Activated effector memory CD4-positive, alpha-beta T cell treated with anti-CD3 and anti-CD28 coated beads, Interleukin-2, amount 50 U/mL, for 16 hours (primary cell): Measurements from ENCODE around the gene COL4A2.

Source experiments
- DNase-seq: peaks from one replicate; pipeline ENCODE4 v3.0.0-alpha.2; 2020

Gene COL4A2

DNA sequence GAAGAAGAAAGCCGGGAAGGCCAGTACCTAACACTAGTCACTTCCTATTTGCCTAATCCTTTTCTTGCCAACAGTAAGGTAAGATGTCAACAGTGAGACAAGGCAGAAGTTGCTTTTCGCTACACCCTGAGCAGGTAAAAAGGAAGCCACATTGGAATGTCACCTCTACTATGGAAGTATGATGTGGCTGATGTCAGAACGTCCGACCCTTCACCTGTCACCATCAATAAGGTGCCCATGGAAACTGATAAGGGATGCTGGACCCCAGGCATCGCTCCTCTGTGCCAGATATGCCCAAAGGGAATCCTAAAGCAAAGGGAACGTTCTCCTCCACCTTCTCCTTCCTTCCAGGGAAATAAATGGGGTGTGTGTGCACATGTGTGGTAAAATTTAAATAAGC lies 34.4 kb upstream of the COL4A2 start:
- DNase-seq: no peak

DNA sequence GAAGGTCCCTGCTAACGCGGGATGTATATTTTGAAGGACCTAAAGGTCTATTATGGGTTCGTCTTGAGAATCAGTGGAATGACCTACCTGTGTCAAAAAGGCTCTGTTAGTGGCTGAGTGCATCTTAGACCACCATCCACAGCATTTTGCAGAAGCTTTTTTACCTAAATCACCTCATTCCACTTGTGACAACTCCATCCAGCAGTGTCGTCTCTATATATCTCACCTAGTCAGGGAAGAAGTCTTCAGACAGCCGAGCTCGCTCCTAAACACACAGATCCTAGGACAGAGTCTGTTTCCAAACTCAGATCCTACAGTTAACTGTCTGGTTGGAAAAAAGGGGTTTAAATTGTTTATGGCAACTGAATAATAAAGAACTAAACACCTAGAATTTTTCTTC lies 33.8 kb upstream of the COL4A2 start:
- DNase-seq: no peak

DNA sequence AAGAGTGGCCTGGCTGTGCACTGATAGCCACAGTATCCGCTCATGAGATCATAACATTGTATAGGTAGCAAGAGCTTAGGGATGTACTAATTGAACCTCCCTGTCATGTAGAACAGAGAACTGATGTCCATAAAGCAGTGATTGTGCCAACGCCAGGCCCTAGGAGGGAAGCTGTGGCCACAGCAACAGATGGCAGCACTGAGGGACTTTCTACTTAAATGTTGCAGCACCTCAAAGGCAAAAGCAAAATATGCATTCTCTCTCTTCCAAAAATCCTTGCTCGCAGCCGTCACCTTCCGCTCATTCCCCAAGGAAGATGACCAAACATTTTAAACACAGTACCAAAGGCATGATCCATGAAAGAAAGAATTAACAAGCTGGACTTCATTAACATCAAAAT lies 32.4 kb upstream of the COL4A2 start:
- DNase-seq: no peak

DNA sequence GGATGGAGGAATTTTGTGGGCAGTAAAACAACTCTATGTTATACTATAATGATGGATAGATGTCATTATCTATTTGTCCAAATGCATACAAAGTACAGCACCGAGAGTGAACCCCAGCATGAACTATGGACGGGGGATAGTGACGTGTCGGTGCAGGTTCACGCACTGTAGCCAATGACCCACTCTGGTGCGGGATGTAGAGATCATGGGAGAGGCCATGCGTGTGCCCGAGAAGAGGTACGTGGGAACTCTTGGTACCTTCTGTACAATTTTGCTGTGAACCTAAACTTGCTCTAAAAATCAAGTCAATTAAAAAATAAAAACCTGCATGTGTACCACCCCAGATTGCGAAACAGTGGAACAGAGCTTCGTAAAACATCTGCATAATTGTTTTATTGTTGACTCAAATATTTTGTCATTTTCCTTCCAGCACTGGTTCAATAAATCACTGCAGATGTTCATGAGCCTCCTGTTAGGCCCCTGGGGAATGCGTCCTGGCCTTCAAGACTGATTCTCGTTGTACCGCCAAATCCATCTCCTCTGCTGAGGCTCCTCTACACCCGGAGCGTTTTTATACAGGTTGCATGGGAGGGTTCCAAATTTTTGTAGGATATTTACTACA lies 31.0 kb upstream of the COL4A2 start:
- no peak for DNase-seq

DNA sequence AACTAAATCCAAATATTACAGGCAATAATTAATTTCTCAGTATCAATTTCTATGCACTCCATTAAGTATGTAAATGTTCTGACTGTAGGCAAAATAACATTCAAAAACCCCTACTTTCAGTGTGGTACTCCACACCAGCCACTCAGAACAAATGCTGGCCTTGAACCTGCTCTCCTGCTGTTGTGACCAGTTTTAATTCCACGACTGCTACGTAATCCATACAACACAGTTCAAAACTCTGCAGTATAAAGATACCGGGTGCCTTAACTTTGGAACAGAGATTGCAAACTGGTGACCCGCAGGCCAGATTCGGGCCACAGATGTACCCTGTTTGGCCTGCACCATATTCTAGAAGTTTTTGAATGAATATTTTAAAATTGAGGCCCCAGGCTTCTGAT lies 30.5 kb upstream of the COL4A2 start:
- no peak for DNase-seq

DNA sequence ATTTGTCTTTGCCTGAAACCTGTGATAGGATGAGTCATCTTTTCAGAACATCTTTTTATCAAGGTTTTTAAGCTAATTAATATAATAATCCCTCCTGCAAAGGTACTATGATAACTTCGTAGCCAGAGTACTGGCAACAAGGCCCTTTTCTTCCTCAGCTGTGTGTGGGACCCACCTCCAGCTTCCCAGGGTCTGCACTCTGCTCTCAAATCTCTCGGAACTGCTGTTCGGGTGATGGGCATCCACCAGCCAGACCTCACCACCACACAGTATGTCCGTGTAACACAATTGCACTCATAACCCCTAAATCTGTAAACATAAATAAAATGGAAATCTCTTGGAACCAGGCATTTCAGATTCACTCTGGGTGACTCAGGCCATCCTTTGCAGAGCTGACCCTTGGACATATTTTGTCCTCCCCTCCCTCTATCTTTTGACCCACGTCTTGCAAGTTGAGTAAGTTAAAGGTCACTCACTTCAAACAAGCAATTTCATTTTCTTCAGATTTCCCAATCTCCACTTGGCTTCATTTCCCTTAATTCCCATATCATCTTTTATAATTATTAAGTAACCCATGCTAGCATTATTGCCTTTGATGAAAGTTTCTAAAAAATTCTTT lies 29.6 kb upstream of the COL4A2 start:
- DNase-seq: no peak

DNA sequence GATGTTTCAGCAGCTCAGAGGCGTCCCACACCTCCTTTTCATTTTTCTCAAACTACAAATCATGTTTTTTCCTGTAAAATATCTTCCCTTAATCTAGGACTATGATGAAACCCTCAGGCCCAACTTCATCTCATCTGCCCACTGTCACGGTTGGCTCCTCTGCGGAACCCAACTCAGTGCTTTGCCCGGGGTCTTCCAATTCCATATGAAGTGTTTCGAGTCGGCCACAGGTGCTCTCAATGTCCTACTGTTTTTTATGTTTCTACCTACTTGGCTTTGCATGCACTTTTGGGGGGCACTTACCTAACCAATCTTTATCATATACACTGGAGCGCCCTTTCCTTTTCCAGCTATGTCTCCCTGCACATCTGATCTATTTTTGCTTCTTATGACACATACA lies 28.2 kb upstream of the COL4A2 start:
- DNase-seq: no peak

DNA sequence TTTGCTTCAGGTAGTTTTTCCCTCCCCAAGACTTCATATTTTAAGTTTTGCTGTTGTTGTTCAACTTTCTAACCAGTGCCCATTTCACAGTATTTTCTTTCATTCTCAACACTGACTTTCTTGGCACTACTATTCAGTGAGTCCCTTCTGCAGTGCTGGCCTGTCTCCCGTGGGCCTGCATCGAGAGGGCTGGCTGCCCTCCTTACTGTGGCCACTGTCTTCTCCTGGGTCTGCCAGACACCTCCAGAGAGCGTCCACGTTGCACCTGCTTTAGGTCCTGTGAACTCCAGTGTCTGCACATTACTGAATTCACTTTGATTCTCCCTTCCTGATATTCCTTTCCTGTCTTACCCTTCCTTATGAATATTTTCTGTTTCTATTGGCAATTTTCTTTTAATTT lies 27.4 kb upstream of the COL4A2 start:
- no peak for DNase-seq

DNA sequence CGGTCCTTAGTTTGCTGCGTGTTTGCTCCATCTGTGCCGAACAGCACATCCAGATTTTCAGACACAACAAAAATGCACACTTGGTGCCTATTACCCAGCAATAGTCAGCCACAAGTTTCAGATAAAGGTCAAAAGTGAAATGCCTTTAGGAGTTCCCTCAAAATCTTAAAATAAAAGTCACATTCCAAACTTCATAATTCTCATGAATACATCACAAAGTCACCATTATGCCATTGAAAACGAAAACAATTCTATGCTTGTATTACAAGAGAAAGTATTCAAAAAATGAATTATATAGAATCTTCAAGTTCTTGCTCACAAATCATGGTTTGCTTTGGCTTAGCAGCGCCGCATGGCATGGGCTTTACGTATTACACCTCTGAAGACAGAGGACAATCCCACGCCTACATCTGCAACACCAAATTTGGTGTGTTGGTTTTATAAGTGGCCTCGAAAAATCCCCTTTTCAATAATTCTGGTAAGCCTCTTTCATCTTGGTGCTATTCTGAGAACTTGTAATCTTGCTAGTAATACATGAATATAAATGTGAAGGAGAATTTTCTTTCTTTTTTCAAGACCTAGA lies 26.8 kb upstream of the COL4A2 start:
- no peak for DNase-seq

DNA sequence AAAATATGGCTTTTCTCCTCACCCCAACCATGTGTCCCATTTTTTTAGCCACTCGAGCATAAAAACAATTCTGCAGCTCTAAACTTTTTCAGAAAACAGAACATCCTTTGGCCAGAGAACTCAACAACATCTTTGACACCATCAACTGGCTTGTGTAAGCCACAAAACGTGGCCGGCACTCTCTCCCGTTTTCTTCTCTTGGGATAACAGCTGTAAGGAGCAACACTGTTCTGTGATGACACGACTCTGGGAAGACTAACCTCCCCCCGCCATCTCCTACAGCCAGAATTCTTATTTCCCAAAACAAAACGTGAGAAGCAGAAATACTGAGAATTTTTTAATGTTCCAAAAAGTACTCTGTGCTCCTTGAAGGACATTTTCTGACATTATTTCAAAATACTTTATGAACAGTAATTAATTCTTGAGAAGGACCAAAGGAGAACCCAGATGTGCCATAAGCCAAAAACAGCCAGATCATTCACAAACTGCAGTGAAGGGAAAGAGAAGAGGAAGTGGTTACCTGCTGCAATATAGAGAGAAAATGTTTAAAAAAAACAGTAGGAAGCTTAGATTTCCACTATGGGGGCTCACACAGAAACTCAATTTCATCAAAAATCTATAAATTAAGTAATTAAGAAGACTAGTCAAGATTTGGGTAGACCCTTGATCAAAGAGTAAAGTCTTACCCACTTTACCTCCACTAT lies 25.9 kb upstream of the COL4A2 start:
- DNase-seq: no peak

DNA sequence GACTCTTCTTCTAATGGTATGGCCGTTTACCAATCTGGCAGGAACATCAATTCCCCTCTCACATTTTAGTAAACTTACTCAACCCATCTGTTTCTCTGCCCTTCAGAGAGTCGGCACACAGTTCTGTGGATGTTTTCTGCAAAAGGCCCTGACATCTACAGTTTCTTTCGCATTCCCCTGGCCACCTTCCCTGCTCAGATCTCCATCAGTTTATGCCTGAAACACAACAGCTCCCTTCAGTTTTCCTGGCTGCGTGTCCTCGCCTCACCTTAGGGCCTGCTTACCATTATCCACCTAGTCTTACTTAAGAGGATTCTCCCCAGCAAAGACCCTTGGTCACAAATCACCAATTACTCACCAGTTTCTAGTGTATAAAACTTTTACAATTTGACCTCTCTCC lies 25.3 kb upstream of the COL4A2 start:
- no peak for DNase-seq

DNA sequence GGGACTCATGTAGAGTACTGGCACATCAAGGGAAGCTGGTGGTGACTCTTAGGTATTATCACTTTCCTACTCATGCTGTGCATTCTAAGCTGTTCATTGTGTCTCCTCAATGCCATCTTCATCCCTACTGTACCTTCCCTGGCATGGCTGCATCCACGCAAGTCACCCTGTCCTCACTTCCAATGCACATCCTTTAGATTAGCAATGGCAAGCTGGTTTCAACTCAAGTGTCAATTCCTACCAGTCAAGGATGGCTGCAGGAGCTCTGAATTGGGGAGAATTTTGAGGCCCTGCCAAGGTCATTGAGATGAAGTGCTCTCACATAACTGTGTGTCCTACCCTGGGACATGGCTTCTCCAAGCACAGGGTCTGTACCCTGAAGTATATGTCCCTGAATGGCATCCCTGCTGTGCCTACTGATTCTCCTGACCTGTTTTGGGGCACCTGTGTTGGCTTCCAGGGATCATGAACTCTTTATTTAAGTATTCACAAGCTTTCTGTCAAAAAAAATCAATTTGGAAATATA lies 24.7 kb upstream of the COL4A2 start:
- DNase-seq: no peak

DNA sequence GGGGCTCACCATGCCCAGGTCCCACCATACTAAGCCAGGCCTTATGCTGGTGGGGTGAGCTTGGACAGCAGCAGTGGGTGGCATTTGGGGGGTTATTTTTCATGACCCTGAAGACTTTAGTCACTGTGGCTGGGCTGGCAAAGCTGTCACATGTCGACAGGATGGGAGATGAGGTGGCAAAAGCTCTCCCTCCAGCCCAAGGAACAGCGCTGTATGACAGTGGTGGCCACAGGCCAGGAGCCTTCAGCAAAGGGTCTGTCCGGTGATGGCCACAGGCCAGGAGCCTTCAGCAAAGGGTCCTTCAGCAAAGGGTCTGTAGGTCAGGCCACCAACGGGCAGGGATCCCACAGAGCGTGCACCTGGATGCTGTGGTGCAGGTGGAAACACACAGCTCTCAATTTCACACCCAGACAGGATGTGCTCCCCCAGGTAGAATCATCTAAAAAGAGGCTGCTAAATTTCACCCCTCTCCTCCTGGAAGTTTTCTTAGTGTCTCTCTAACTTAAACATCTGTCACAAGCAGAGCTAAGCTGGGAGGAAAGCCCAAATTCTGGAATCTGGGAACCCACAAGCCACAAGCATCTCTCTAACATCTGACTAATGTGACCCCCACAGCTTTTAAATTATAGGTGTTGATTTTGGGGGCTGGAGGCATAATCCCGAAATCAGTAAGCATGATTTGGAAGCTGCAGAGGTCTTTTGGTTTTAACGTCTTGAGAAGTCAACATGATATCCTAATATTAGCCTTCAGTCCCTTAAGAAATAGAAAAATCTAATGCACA lies 23.2 kb upstream of the COL4A2 start:
- no peak for DNase-seq

DNA sequence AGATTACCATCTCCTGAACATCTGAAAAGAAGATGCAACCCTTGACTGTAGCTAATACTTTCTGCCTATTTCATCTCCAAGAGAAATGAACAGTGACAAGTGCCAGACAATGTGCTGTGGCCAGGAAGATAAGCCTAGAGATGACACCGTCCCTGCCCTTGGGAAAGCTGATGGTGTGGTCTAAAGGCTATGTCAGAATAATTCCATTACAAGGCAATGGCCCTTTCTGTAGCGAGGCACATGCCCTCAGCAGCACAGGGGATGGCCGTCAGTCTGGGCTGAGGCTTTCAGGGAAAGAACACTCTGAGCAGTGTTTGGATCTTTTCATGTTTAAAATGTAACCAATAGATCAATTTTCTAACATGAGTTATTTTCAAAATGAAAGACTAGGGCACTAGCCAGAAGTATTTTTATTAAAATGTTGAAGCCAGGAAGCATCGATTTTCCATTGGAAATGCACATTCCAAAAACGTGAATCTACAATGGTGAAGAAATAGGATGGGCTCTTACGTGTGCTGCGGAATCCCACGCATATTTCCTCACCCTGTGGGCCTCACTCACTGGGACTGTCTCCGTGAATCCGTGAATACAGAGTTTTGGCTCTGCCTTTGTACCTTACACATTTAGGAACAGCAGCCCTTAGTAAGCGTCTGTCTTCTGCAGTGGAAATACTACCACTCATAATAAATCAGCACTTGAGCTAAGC lies 22.2 kb upstream of the COL4A2 start:
- no peak for DNase-seq

DNA sequence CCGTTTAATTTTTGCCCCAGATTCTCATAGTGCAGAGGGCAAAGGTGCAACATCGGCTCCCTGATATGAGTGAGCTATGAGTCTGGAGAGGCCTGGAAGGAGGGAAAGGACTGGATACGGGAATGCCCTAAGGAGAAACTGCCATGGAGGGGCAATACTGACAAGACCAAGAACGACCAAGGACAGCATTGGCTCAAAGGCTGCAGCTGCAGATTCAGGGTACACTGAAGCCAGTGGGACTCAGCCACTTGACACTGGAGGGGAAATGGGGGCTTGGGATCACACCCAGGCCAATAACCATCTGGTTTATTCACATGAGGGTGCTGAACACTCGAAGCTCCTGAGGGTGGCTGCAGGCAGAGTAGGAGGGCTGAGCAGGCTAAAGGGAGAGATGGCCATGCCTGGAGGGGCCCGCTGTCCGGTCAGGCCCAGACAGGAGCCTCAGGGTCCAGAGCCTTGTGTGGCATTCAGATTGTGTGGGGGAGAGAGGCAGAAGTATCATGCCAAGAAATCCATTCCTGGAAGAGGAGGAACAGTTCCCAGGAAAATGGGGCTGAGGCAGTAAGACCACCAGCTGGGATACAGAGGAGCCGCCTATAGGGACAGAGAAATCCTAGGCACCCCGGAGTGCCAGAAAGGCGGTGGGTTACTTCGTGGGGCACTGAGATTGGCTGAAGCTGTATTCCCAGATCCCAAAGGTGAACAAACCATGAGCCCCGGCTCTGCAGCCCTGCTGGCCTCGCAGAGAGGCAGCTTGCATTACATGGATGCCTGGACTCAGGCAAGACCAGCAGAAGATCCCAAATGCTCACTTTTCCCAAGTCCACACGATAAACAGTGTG lies 20.9 kb upstream of the COL4A2 start:
- DNase-seq: no peak

DNA sequence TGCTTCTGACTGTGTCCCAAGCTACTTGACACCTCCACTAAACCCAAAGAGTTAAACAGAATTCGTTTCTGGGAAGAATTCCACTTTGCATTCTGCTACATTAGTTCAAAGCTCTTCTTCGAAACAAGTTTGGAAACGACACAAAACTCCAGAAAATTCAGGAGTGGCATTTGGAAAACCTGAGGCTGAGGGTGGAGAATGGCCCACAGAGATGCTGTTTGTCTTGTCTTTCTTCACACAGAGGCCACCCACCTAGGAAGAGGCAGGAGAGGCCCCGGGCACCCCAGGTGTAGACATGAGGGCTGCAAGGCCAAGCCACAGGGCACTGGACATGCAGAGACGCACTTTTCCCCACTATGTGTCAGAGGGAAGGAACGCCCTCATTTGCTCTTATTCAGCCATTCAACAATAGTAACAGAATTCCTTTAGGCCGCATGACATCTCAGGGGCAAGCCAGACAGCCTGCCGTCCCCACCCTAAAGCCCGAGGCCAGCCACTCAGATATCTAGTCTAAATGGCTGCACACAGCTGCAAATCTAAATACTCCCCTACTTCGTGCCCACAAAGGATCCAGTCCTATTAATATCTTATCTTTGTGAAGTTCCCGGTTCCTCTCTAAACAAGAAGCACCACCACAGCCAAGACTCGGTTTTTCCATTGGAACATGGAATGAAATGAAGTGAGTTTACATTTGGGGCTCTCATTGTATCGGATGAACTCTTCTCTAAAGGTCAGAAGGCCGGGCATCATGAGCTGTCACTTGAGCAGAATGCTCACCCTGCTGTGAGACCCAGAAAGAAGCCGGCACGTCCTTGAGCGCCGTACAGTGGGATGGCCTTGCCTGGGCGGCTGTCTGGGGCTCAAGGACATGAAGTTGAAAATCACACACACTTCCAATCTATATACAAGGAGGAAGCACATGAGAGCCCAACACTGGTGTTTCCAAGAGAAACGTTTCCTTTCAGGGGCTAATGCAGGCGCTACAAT lies 20.0 kb upstream of the COL4A2 start:
- no peak for DNase-seq

DNA sequence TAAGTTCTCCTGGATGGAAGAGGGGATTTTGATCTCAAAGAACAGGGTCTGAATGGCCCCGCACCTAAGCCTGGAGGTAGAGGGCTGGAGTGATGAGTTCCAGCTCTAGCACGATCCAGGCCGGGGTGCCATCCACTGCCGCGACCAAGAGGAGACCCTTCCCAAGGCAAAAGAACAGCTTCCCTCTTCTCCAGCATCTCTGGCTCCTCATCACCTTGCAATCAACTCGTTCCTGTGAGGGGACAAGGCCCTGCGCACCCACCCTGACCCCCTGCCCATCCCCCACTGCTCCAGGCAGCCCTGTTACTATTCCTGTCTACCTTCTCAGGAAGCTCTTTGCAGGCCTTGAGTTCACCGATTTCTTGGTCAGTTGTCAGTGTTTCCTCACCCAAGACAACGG lies 17.9 kb upstream of the COL4A2 start:
- no peak for DNase-seq

DNA sequence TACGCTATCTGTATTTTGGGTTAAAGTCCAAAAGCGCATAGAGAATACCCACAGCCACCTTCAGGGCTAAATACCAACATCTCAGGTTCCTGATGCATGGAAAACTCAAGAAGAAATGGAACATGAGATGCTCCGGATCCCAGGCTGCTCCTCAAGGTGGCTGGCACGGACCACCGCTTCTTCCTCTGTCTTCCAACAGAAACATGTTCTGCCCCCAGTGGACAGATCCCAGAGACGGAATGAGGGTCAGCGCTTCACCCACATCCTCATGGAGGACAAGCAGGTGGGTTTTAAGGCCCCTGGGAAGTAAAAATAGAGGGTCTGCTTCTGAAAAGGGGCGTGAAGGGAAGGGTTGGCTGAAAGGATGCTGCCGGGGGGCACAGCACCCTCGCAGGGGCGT lies 17.4 kb upstream of the COL4A2 start:
- no peak for DNase-seq

DNA sequence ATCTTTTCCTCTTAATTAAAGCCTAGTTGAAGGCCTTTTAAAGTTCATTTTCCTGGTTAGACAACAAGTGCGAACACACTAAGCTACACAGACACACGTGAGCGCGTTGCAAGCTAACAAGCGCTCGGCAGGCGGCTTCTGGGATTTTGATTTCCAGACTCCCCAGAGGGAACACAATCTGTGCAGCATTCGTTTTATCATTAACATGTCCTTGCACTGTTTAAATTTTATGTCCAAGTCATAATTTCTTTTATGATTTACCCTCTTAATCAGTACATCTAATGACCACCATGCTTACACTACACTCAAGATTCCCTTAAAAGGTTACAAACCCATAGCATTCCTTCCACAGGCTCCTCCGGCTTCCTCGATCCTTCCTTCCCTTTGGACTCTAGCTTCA lies 16.9 kb upstream of the COL4A2 start:
- DNase-seq: no peak

DNA sequence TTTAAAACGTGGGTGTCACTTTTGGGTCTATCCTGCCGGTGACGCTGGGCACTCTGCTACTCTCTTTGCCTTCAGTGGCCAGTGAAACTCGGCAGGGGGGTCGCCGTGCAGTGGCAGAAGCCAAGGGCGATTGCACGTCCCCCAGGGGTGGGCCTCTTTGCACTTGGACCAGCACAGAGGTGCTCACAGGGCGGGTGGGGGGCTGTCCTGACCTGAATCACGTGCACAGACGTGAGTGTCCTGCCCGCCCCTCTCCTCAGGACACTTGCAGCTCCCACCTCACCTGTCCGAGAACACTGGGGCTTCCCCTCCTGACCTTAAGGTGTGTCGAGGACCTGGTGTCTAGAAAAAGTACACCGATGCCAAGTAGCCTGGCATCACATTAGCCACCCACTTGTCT lies 16.3 kb upstream of the COL4A2 start:
- DNase-seq: no peak
